Activated CD8-positive, alpha-beta memory T cell treated with anti-CD3 and anti-CD28 coated beads, Interleukin-2, amount 10 ng/mL, durations not matched to agents 7 days and 5 days (primary cell): ENCODE results near the gene HEXB. TPM values are rescaled to one million over a fixed set of nuclear protein-coding genes. Genes with fewer than 3 reads are reported as not detected.

Source experiments
- ATAC-seq: fragments of 150-1000 bp; cut with Tn5 transposase; one replicate; pipeline ENCODE4 v1.10.0; 2021; ENCODE audit warnings: moderate library complexity
- CTCF ChIA-PET: fragments of 350-600 bp; sonication (Branson Sonifier 250); formaldehyde crosslinking; loops from one replicate; lab custom pipeline; 2021; ENCODE audit warnings: antibody characterized with exemption; lab: Charles Lee
- DNase-seq: peaks from one replicate; pipeline ENCODE4 v3.0.0-alpha.2; 2020
- H3K27ac Mint-ChIP-seq: one replicate; pipeline ENCODE4 v1.8.0; 2021; ENCODE audit warnings: mild to moderate bottlenecking, mixed read lengths
- H3K27me3 Mint-ChIP-seq: one replicate; pipeline ENCODE4 v1.8.0; 2021; ENCODE audit warnings: mixed read lengths
- H3K36me3 Mint-ChIP-seq: one replicate; pipeline ENCODE4 v1.8.0; 2021; ENCODE audit warnings: mild to moderate bottlenecking, mixed read lengths
- H3K4me1 Mint-ChIP-seq: one replicate; pipeline ENCODE4 v1.8.0; 2021; ENCODE audit warnings: mixed read lengths
- H3K4me3 Mint-ChIP-seq: one replicate; pipeline ENCODE4 v1.8.0; 2021; ENCODE audit warnings: mild to moderate bottlenecking, moderate library complexity, mixed read lengths
- H3K9me3 Mint-ChIP-seq: one replicate; pipeline ENCODE4 v1.8.0; 2022; ENCODE audit warnings: low read depth, mixed read lengths
- total RNA-seq, 2 experiments: library from RNA; stranded (reverse); gene quantifications; one replicate each; pipeline ENCODE4 v1.2.3, GENCODE V29; 2021

HEXB gene
- total RNA-seq, 2 experiments from 2014 or later = 63.6 to 74.6 TPM

GRCh38 chr5:74766849-74767578, 82.0 kb downstream of the HEXB start, which contains the start of the genes GFM2 and NSA2:
GFM2 (minus strand) TSS chr5:74767117; CDS start chr5:74763742, 3,375 bp downstream.
NSA2 (plus strand) TSS chr5:74767249; CDS start chr5:74767361, 112 bp downstream.
- DNase-seq (peak; percentile 94), ATAC-seq (peak; percentile 90)
- CTCF ChIA-PET = interaction anchor here (1.1 to 1.8 kb wide), 8 partner anchors 19 to 470 kb away, joined by 3 to 6 read pairs (median 4); partner anchors contain the start of gene ANKRD31
- Mint-ChIP-seq H3K4me3 (peak within 1 kb of the TSS; percentile 97), H3K9me3 (no peaks in the 10 kb centered on the region), H3K27me3 (no peaks in the 10 kb centered on the region), H3K27ac (peak within 1 kb of the TSS; percentile 97), H3K36me3 (peaks cover 30% of the 10 kb centered on the region), H3K4me1 (peaks cover 36% of the 10 kb centered on the region)

- DNase-seq = no peak
- H3K36me3 Mint-ChIP-seq = peaks cover 27% of the 10 kb centered on the region
- CTCF ChIA-PET = interaction anchor here (1.2 to 1.8 kb wide), 6 partner anchors 20 to 469 kb away, joined by 3 to 6 read pairs (median 4); partner anchors contain the start of gene ANKRD31
Measured at GRCh38 chr5:74767579-74767913, 82.5 kb downstream of the HEXB start.

More at GRCh38 chr5:74767579-74767913, 82.5 kb downstream of the HEXB start:
- ATAC-seq = no peak
- H3K4me3 Mint-ChIP-seq = peak overlapping the region; percentile 97
- H3K4me1 Mint-ChIP-seq = peaks cover 31% of the 10 kb centered on the region
- H3K27ac Mint-ChIP-seq = peak overlapping the region; percentile 97
- no peaks in the 10 kb centered on the region for H3K27me3 Mint-ChIP-seq
- H3K9me3 Mint-ChIP-seq = no peaks in the 10 kb centered on the region

Other genes with a start within 250 kb of the HEXB start
- gene ENC1, start 44.5 kb upstream of the HEXB start, total RNA-seq = 1 to 10 TPM in 1 of 2 experiments, under 1 TPM in 1; 0.38 to 1.5 TPM
- gene GFM2, start 81.9 kb downstream of the HEXB start, total RNA-seq = 10 to 100 TPM; 22.6 to 28.4 TPM
- 100 to 1,000 TPM in 1 of 2 experiments, 10 to 100 TPM in 1; 93.0 to 101 TPM for gene NSA2, start 82.0 kb downstream of the HEXB start, total RNA-seq
- 1 to 10 TPM; 4.5 to 5.8 TPM for gene FAM169A, start 181.2 kb downstream of the HEXB start, total RNA-seq